Activated CD8-positive, alpha-beta memory T cell treated with anti-CD3 and anti-CD28 coated beads for 4 hours (primary cell): Measurements from ENCODE around the gene TPRG1L.
A peak's percentile ranks its signal among the peaks of the same experiment; 100 is the strongest.
"Not testable (repeated sequence)": the region's sequence is repeated elsewhere in the genome, so short reads cannot be mapped to it uniquely, and the experiment has no call there.

ENCODE experiments used
- DNase-seq, 2 donors: peaks; one replicate each; pipeline ENCODE4 v3.0.0-alpha.2; 2020; ENCODE audit warnings: low read depth in 2 of 2

TPRG1L gene

GRCh38 chr1:3609016-3609768 is 15.6 kb upstream of the TPRG1L start:
- no peak for DNase-seq

- DNase-seq, result no peak
Observed at GRCh38 chr1:3609769-3610526, 14.9 kb upstream of the TPRG1L start.

- no peak for DNase-seq
Observed at GRCh38 chr1:3610527-3611169, 14.2 kb upstream of the TPRG1L start.

GRCh38 chr1:3611170-3612019 is 13.4 kb upstream of the TPRG1L start, which contains the start of gene MEGF6:
Gene MEGF6 (minus strand): TSS chr1:3611508. CDS start chr1:3611268, 240 bp downstream.
- DNase-seq, result peak; percentile 42 to 50

- no peak for DNase-seq
Observed at GRCh38 chr1:3612123-3612522, 12.7 kb upstream of the TPRG1L start.

GRCh38 chr1:3614755-3615742 is 9.8 kb upstream of the TPRG1L start:
- DNase-seq, result no peak

GRCh38 chr1:3616861-3617260 is 8.0 kb upstream of the TPRG1L start:
- DNase-seq, result no peak

GRCh38 chr1:3617806-3618345 is 6.9 kb upstream of the TPRG1L start:
- DNase-seq, result no peak

GRCh38 chr1:3618531-3618880 is 6.3 kb upstream of the TPRG1L start:
- DNase-seq, result no peak

- DNase-seq, result peak; percentile 49 to 59
Observed at GRCh38 chr1:3618881-3619671, 5.7 kb upstream of the TPRG1L start.

GRCh38 chr1:3620708-3621107 is 4.1 kb upstream of the TPRG1L start:
- DNase-seq, result no peak

GRCh38 chr1:3621151-3621671 is 3.6 kb upstream of the TPRG1L start:
- not testable (repeated sequence) for DNase-seq

GRCh38 chr1:3622102-3622501 is 2.7 kb upstream of the TPRG1L start:
- not testable (repeated sequence) for DNase-seq

GRCh38 chr1:3623441-3624199 is 1.2 kb upstream of the TPRG1L start:
- DNase-seq, result no peak

- no peak for DNase-seq
Observed at GRCh38 chr1:3625151-3625907, 514 bp downstream of the TPRG1L start.

- DNase-seq, result no peak
Observed at GRCh38 chr1:3626025-3626424, 1.2 kb downstream of the TPRG1L start.

GRCh38 chr1:3627515-3628253 is 2.9 kb downstream of the TPRG1L start:
- no peak for DNase-seq
